Mesenchymal stem cell (in vitro differentiated cells and primary cell): Measurements from ENCODE around the gene PRTN3.

Experiments
- DNase-seq: peaks from one replicate; pipeline ENCODE4 v3.0.0-alpha.2; 2013
- H2AFZ ChIP-seq: one replicate; pipeline ENCODE4 v1.6.1; 2013; ENCODE audit warnings: low read depth, mild to moderate bottlenecking, control low read depth, inconsistent platforms, low read length, moderate library complexity
- H2AK5ac ChIP-seq: 2 replicates; pipeline ENCODE4 v1.6.1; 2013; ENCODE audit warnings: low read length, moderate library complexity, mild to moderate bottlenecking, inconsistent platforms; ENCODE audit not compliant: severe bottlenecking
- H2BK120ac ChIP-seq: one replicate; pipeline ENCODE4 v1.6.1; 2013; ENCODE audit warnings: low read depth, mild to moderate bottlenecking, inconsistent platforms, low read length, moderate library complexity
- H2BK12ac ChIP-seq, 2 experiments: one replicate each; pipeline ENCODE4 v1.6.1; 2013; ENCODE audit warnings: inconsistent platforms in 2 of 2, low read length in 2 of 2, mild to moderate bottlenecking in 2 of 2, moderate library complexity in 2 of 2, control low read depth in 1 of 2
- H2BK15ac ChIP-seq: one replicate; pipeline ENCODE4 v1.6.1; 2013; ENCODE audit warnings: mild to moderate bottlenecking, low read depth, inconsistent platforms; ENCODE audit not compliant: poor library complexity, severe bottlenecking
- H2BK5ac ChIP-seq: 2 replicates; pipeline ENCODE4 v1.6.1; 2013; ENCODE audit warnings: low read depth, mild to moderate bottlenecking, low read length, control low read depth, inconsistent platforms; ENCODE audit not compliant: poor library complexity, severe bottlenecking
- H3K14ac ChIP-seq, 2 experiments: one replicate each; pipeline ENCODE4 v1.6.1; 2013; ENCODE audit warnings: inconsistent platforms in 2 of 2, low read length in 2 of 2, control low read depth in 1 of 2, mild to moderate bottlenecking in 1 of 2, moderate library complexity in 1 of 2
- H3K18ac ChIP-seq, 2 experiments: one replicate each; pipeline ENCODE4 v1.6.1; 2013; ENCODE audit warnings: inconsistent platforms in 2 of 2, low read length in 2 of 2, control low read depth in 1 of 2, low read depth in 1 of 2, mild to moderate bottlenecking in 1 of 2
- H3K23ac ChIP-seq, 2 experiments: one replicate each; pipeline ENCODE4 v1.6.1; 2013; ENCODE audit warnings: inconsistent platforms in 2 of 2, low read length in 2 of 2, mild to moderate bottlenecking in 2 of 2, moderate library complexity in 2 of 2, control low read depth in 1 of 2
- H3K27ac ChIP-seq: 2 replicates; pipeline ENCODE4 v1.5.1; 2013; ENCODE audit warnings: mild to moderate bottlenecking, moderate library complexity, low read length, control low read depth, inconsistent platforms; ENCODE audit not compliant: poor library complexity, severe bottlenecking
- H3K27me3 ChIP-seq, 2 experiments: 2 replicates each; pipeline versions ENCODE4 v1.6.1 to v1.7.0; 2013; ENCODE audit warnings: low read length in 2 of 2, mild to moderate bottlenecking in 2 of 2, moderate library complexity in 2 of 2, control low read depth in 1 of 2, inconsistent platforms in 1 of 2; ENCODE audit not compliant: control insufficient read depth in 1 of 2, insufficient read depth in 1 of 2
- H3K36me3 ChIP-seq, 2 experiments: 2 replicates each; pipeline versions ENCODE4 v1.6.1 to v1.7.0; 2013; ENCODE audit warnings: low read length in 2 of 2, control low read depth in 1 of 2, inconsistent platforms in 1 of 2, low read depth in 1 of 2, mild to moderate bottlenecking in 1 of 2; ENCODE audit not compliant: insufficient read depth in 2 of 2, control insufficient read depth in 1 of 2
- H3K4ac ChIP-seq, 2 experiments: one replicate each; pipeline ENCODE4 v1.6.1; 2013; ENCODE audit warnings: inconsistent platforms in 2 of 2, low read length in 2 of 2, mild to moderate bottlenecking in 2 of 2, moderate library complexity in 2 of 2, control low read depth in 1 of 2, low read depth in 1 of 2
- H3K4me1 ChIP-seq: 2 replicates; pipeline ENCODE4 v1.6.1; 2013; ENCODE audit warnings: low read depth, low read length, control low read depth; ENCODE audit not compliant: control insufficient read depth, insufficient read depth
- H3K4me2 ChIP-seq: 2 replicates; pipeline ENCODE4 v1.6.1; 2013; ENCODE audit warnings: low read length, mild to moderate bottlenecking, inconsistent platforms; ENCODE audit not compliant: poor library complexity, severe bottlenecking
- H3K4me3 ChIP-seq, 2 experiments: 2 replicates each; pipeline versions ENCODE4 v1.5.1 to v1.7.0; 2013; ENCODE audit warnings: low read length in 2 of 2, mild to moderate bottlenecking in 2 of 2, control low read depth in 1 of 2, low read depth in 1 of 2; ENCODE audit not compliant: insufficient read depth in 1 of 2
- H3K79me1 ChIP-seq: replicated peaks from 2 replicates; pipeline ENCODE4 v1.6.1; 2013; ENCODE audit warnings: mild to moderate bottlenecking, control low read depth, low read length, inconsistent platforms; ENCODE audit not compliant: poor library complexity, severe bottlenecking
- H3K9ac ChIP-seq: 2 replicates; pipeline ENCODE4 v1.7.0; 2013; ENCODE audit warnings: mild to moderate bottlenecking, low read length, moderate library complexity
- H3K9me3 ChIP-seq: 2 replicates; pipeline ENCODE4 v1.7.0; 2013; ENCODE audit warnings: mild to moderate bottlenecking, low read length; ENCODE audit not compliant: control insufficient read depth
- H4K8ac ChIP-seq: one replicate; pipeline ENCODE4 v1.6.1; 2013; ENCODE audit warnings: inconsistent platforms, mild to moderate bottlenecking, low read length, moderate library complexity
- H4K91ac ChIP-seq: one replicate; pipeline ENCODE4 v1.6.1; 2013; ENCODE audit warnings: mild to moderate bottlenecking, low read length, inconsistent platforms
- WGBS: methylation state at CpG from one replicate; pipeline ENCODE4 v1.1.7; 2013; ENCODE audit warnings: mixed read lengths; 5-methylcytosine and 5-hydroxymethylcytosine counted together

Gene PRTN3

GRCh38 chr19:804419-805165 lies 36.2 kb upstream of the PRTN3 start:
- Histone ChIP-seq H3K9ac (no peak overlapping the region), H2AFZ (no peak overlapping the region), H2BK12ac (no peak overlapping the region), H3K4me2 (no peak overlapping the region), H3K4me1 (peaks cover 45% of the 10 kb centered on the region), H3K14ac (no peak overlapping the region), H3K4me3 (no peak overlapping the region), H3K23ac (no peak overlapping the region), H3K9me3 (no peaks in the 10 kb centered on the region), H3K79me1 (no peaks in the 10 kb centered on the region), H3K36me3 (peaks cover 67 to 96% of the 10 kb centered on the region in 2 experiments), H2BK15ac (no peak overlapping the region), H2AK5ac (no peak overlapping the region), H4K91ac (no peak overlapping the region), H4K8ac (no peak overlapping the region), H3K27ac (no peak overlapping the region), H2BK5ac (no peak overlapping the region), H3K4ac (no peak overlapping the region), H3K27me3 (no peaks in the 10 kb centered on the region), H3K18ac (no peak overlapping the region), H2BK120ac (no peak overlapping the region)
- 96% methylated on average over 53 of the region's 53 CpGs for WGBS
- no peak for DNase-seq

DNA sequence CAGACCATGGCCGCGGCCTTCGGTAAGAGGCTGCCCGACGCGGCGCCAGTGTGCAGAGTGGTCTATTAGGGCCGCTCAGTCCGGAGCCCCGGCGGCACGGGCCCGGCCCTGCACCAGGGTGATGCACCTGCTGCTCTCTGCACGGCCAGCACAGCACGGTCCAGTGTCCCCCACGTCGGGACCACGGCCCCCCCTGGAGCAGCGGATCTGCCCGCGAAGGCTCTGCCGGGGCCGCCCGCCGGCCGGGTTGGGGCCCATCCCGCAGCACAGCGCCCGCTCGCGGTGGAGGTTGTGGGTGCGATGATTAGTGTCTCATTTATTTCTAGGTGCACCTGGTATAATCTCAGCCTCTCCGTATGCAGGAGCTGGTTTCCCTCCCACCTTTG lies 35.6 kb upstream of the PRTN3 start:
- Histone ChIP-seq H2BK120ac (no peak overlapping the region), H3K4me1 (peaks cover 43% of the 10 kb centered on the region), H3K23ac (no peak overlapping the region), H3K27me3 (no peaks in the 10 kb centered on the region), H3K4me3 (no peak overlapping the region), H3K18ac (no peak overlapping the region), H3K9ac (no peak overlapping the region), H4K8ac (no peak overlapping the region), H2AK5ac (no peak overlapping the region), H4K91ac (no peak overlapping the region), H3K79me1 (no peaks in the 10 kb centered on the region), H2BK12ac (no peak overlapping the region), H3K9me3 (no peaks in the 10 kb centered on the region), H3K4ac (no peak overlapping the region), H2AFZ (no peak overlapping the region), H3K4me2 (no peak overlapping the region), H2BK15ac (no peak overlapping the region), H2BK5ac (no peak overlapping the region), H3K27ac (no peak overlapping the region), H3K14ac (no peak overlapping the region), H3K36me3 (peaks cover 71 to 99% of the 10 kb centered on the region in 2 experiments)
- WGBS: 95% methylated on average over 33 of the region's 33 CpGs
- no peak for DNase-seq

- Histone ChIP-seq H2BK120ac (no peak overlapping the region), H3K9me3 (no peaks in the 10 kb centered on the region), H2BK15ac (no peak overlapping the region), H3K4me3 (no peak overlapping the region), H2AFZ (no peak overlapping the region), H4K91ac (no peak overlapping the region), H4K8ac (no peak overlapping the region), H3K27ac (no peak overlapping the region), H3K36me3 (peaks cover 71 to 99% of the 10 kb centered on the region in 2 experiments), H3K27me3 (no peaks in the 10 kb centered on the region), H3K23ac (no peak overlapping the region), H2AK5ac (no peak overlapping the region), H3K4ac (no peak overlapping the region), H2BK12ac (no peak overlapping the region), H3K18ac (no peak overlapping the region), H3K79me1 (no peaks in the 10 kb centered on the region), H3K14ac (no peak overlapping the region), H2BK5ac (no peak overlapping the region), H3K4me1 (peaks cover 36% of the 10 kb centered on the region), H3K9ac (no peak overlapping the region), H3K4me2 (no peak overlapping the region)
- WGBS: 96% methylated on average over 87 of the region's 93 CpGs
- no peak for DNase-seq
These were observed 34.9 kb upstream of the PRTN3 start for GRCh38 chr19:805600-806550.

DNA sequence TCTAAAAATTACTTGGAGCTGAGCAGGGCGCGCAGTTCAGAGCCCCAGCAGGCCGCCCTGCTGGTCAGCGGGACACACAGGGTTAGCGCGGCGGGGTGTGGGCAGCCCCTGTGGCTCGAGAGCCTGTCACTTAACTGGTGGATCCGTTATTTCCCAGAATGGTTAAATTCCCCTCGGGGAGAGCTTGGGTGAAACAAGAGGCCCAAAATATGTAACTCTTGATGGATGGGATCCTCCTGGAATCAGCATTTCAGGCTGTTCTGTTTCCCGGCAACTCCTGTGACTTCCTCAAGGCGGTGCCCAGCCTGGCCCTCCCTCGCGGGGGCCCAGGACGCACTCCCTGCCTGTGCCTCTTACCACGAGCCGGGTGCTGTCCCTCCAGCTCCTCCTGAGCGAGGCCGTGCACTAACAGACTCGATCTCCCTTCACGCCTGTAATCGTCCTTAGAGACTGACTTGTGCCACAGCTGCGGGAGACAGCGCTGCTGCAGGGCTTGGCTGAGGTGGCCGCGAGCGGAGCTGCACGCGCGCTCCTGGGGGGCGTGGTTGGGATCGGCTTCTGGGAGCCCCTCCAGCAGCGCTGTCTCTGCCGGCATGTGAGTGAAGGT lies 33.9 kb upstream of the PRTN3 start:
- no peak overlapping the region for H3K4ac ChIP-seq

More for the DNA sequence above, 33.9 kb upstream of the PRTN3 start:
- Histone ChIP-seq H2BK15ac (no peak overlapping the region), H3K18ac (no peak overlapping the region), H3K27me3 (no peaks in the 10 kb centered on the region), H3K9ac (no peak overlapping the region), H3K4me1 (peaks cover 26% of the 10 kb centered on the region), H3K9me3 (no peaks in the 10 kb centered on the region), H3K4me3 (no peak overlapping the region), H3K27ac (no peak overlapping the region), H3K14ac (no peak overlapping the region), H4K91ac (no peak overlapping the region), H2BK5ac (no peak overlapping the region), H4K8ac (no peak overlapping the region), H2BK120ac (no peak overlapping the region), H2AFZ (no peak overlapping the region), H3K36me3 (peaks cover 78 to 99% of the 10 kb centered on the region in 2 experiments), H3K23ac (no peak overlapping the region), H2BK12ac (no peak overlapping the region), H3K4me2 (no peak overlapping the region), H3K79me1 (no peaks in the 10 kb centered on the region), H2AK5ac (no peak overlapping the region)
- WGBS: 97% methylated on average over 34 of the region's 34 CpGs
- DNase-seq: no peak
